GM23338 (cell line): ENCODE data around the gene CEP350. TPM values are rescaled to one million over a fixed set of nuclear protein-coding genes. Genes with fewer than 3 reads are reported as not detected.
A peak's percentile ranks its signal among the peaks of the same experiment; 100 is the strongest.

Experiments used
- ATAC-seq: fragments of 200-7000 bp; cut with Tn5 transposase; 3 replicates; pipeline ENCODE4 v1.9.1; 2020
- DNase-seq: peaks from one replicate; pipeline ENCODE4 v3.0.0-alpha.2; 2015; ENCODE audit warnings: low spot score
- H2AFZ ChIP-seq: fragments of 200-600 bp; sonication (generic); 2 replicates; pipeline ENCODE4 v1.8.0; 2016; ENCODE audit warnings: antibody characterized with exemption, mild to moderate bottlenecking, moderate library complexity
- H3F3A ChIP-seq: fragments of 200-600 bp; sonication (generic); replicated peaks from 2 replicates; pipeline ENCODE4 v1.8.0; 2017; ENCODE audit warnings: antibody characterized with exemption, mixed run types, low read depth
- H3K27ac ChIP-seq: fragments of 200-600 bp; sonication (generic); 2 replicates; pipeline ENCODE4 v1.6.1; 2016; ENCODE audit warnings: low read depth
- H3K27me3 ChIP-seq: fragments of 200-600 bp; sonication (generic); 2 replicates; pipeline ENCODE4 v1.8.0; 2016; ENCODE audit warnings: mild to moderate bottlenecking, mixed run types, moderate library complexity; ENCODE audit not compliant: insufficient read depth
- H3K36me3 ChIP-seq: fragments of 200-600 bp; sonication (generic); 2 replicates; pipeline ENCODE4 v1.8.0; 2016; ENCODE audit warnings: mild to moderate bottlenecking; ENCODE audit not compliant: insufficient read depth
- H3K4me1 ChIP-seq: fragments of 200-600 bp; sonication (generic); 2 replicates; pipeline ENCODE4 v1.8.0; 2016; ENCODE audit warnings: mild to moderate bottlenecking, moderate library complexity; ENCODE audit not compliant: insufficient read depth
- H3K4me2 ChIP-seq: fragments of 200-600 bp; sonication (generic); 2 replicates; pipeline ENCODE4 v1.7.1; 2017; ENCODE audit warnings: mixed run types
- H3K4me3 ChIP-seq: fragments of 200-600 bp; sonication (generic); 2 replicates; pipeline ENCODE4 v1.6.1; 2016; ENCODE audit warnings: mixed run types
- H3K79me2 ChIP-seq: fragments of 200-600 bp; sonication (generic); replicated peaks from 2 replicates; pipeline ENCODE4 v1.8.0; 2017; ENCODE audit warnings: mild to moderate bottlenecking; ENCODE audit not compliant: insufficient read depth
- H3K9me2 ChIP-seq: fragments of 200-600 bp; sonication (generic); 2 replicates; pipeline ENCODE4 v1.8.0; 2017; ENCODE audit not compliant: insufficient read depth
- H4K20me1 ChIP-seq: fragments of 200-600 bp; sonication (generic); replicated peaks from 2 replicates; pipeline ENCODE4 v1.8.0; 2017; ENCODE audit warnings: mild to moderate bottlenecking; ENCODE audit not compliant: insufficient read depth
- H3K27ac Mint-ChIP-seq: 2 replicates; pipeline ENCODE4 v1.8.0; 2020; ENCODE audit warnings: inconsistent platforms, mild to moderate bottlenecking, moderate library complexity, mixed read lengths
- H3K27me3 Mint-ChIP-seq: 3 replicates; pipeline ENCODE4 v1.8.0; 2022; ENCODE audit warnings: low read depth, mild to moderate bottlenecking, moderate library complexity, mixed read lengths, inconsistent platforms; ENCODE audit not compliant: insufficient read depth, poor library complexity
- H3K36me3 Mint-ChIP-seq: 3 replicates; pipeline ENCODE4 v1.8.0; 2021; ENCODE audit warnings: low read depth, mild to moderate bottlenecking, inconsistent platforms, moderate library complexity, mixed read lengths
- H3K4me1 Mint-ChIP-seq: 3 replicates; pipeline ENCODE4 v1.8.0; 2020; ENCODE audit warnings: mild to moderate bottlenecking, inconsistent platforms, mixed read lengths
- H3K4me3 Mint-ChIP-seq: 3 replicates; pipeline ENCODE4 v1.8.0; 2021; ENCODE audit warnings: moderate library complexity, mild to moderate bottlenecking, inconsistent platforms, mixed read lengths
- H3K9me3 Mint-ChIP-seq: 3 replicates; pipeline ENCODE4 v1.8.0; 2020; ENCODE audit warnings: moderate library complexity, mild to moderate bottlenecking, inconsistent platforms, mixed read lengths
- CREB1 ChIP-seq: fragments of 250-450 bp; sonication (Bioruptor Pico); IDR thresholded peaks from 2 replicates; pipeline ENCODE4 v1.5.0; 2020; ENCODE audit warnings: low read depth, mild to moderate bottlenecking, moderate library complexity
- EZH2 ChIP-seq: fragments of 200-600 bp; sonication (generic); IDR thresholded peaks from one replicate; pipeline ENCODE4 v1.8.0; 2017; ENCODE audit warnings: antibody characterized with exemption, mild to moderate bottlenecking, low read depth; ENCODE audit not compliant: unreplicated experiment
- EZH2phosphoT487 ChIP-seq: fragments of 200-600 bp; sonication (generic); IDR thresholded peaks from one replicate; pipeline ENCODE4 v1.8.1; 2018; ENCODE audit warnings: antibody characterized with exemption; ENCODE audit not compliant: unreplicated experiment
- JUNB ChIP-seq: IDR thresholded peaks from one replicate; pipeline ENCODE4 v1.6.1; 2016; ENCODE audit warnings: antibody characterized with exemption; ENCODE audit not compliant: unreplicated experiment
- NANOG ChIP-seq: IDR thresholded peaks from 2 replicates; pipeline ENCODE4 v1.6.1; 2016; ENCODE audit warnings: antibody characterized with exemption, borderline replicate concordance
- POLR2AphosphoS5 ChIP-seq: IDR thresholded peaks from 2 replicates; pipeline ENCODE4 v1.6.1; 2016; ENCODE audit warnings: antibody characterized with exemption, low read depth
- STAT1 ChIP-seq: IDR thresholded peaks from one replicate; pipeline ENCODE4 v1.6.1; 2016; ENCODE audit warnings: antibody characterized with exemption; ENCODE audit not compliant: unreplicated experiment
- ZNF114 ChIP-seq: fragments of 250-450 bp; sonication (Bioruptor Pico); IDR thresholded peaks from 2 replicates; pipeline ENCODE4 v1.5.0; 2020; ENCODE audit warnings: mild to moderate bottlenecking, moderate library complexity
- ZNF331 ChIP-seq: fragments of 250-450 bp; sonication (Bioruptor Pico); IDR thresholded peaks from 2 replicates; pipeline ENCODE4 v1.5.0; 2020; ENCODE audit warnings: low read depth, mild to moderate bottlenecking, moderate library complexity
- ZNF462 ChIP-seq: fragments of 250-450 bp; sonication (Bioruptor Pico); IDR thresholded peaks from 2 replicates; pipeline ENCODE4 v1.5.0; 2020; ENCODE audit warnings: mild to moderate bottlenecking, moderate library complexity
- polyA plus RNA-seq: library from polyadenylated mRNA; unstranded; fragments of >200 nt; fragmentation: Nextera tagmentation; extraction: Ambion mirVana; gene quantifications from 2 replicates; pipeline ENCODE4 v1.2.1, GENCODE V29; 2016
- total RNA-seq: library from RNA; depleted of rRNA; stranded (reverse); fragments of >200 nt; shearing (Covaris generic); gene quantifications from 2 replicates; pipeline ENCODE4 v1.2.3, GENCODE V29; 2014
- TF ChIP-seq, protein P1 (sequence below): IDR thresholded peaks from 2 replicates; pipeline ENCODE4 v1.6.1; 2016; ENCODE audit warnings: antibody characterized with exemption
- TF ChIP-seq, protein P2 (sequence below), 2 experiments: fragments of 200-600 bp in 1 of 2; sonication (generic) in 1 of 2; conservative IDR thresholded peaks; 2 replicates each; pipeline versions ENCODE4 v1.5.1 to v1.6.1; 2016 to 2017; ENCODE audit warnings: antibody characterized with exemption in 2 of 2, low read depth in 2 of 2, mild to moderate bottlenecking in 2 of 2, moderate library complexity in 1 of 2
- TF ChIP-seq, protein P3 (sequence below): IDR thresholded peaks from one replicate; pipeline ENCODE4 v1.6.1; 2018; ENCODE audit warnings: antibody characterized with exemption; ENCODE audit not compliant: unreplicated experiment

Gene CEP350
- total and polyA plus RNA-seq, 2 experiments from 2014 or later: 23.4 to 36.8 TPM

- Histone ChIP-seq H3K9me2 (no peaks in the 10 kb centered on the region), H3K4me2 (no peak overlapping the region), H3K27me3 (no peaks in the 10 kb centered on the region), H3K79me2 (no peaks in the 10 kb centered on the region), H2AFZ (0 out of 2 replicates have a peak overlapping the region, but pooled peaks have one; percentile 63), H3F3A (no peaks in the 10 kb centered on the region), H3K4me3 (no peak overlapping the region), H3K27ac (no peak overlapping the region), H4K20me1 (no peaks in the 10 kb centered on the region), H3K36me3 (no peaks in the 10 kb centered on the region; the same call in 1 of the 2 replicates), H3K4me1 (no peaks in the 10 kb centered on the region)
- Mint-ChIP-seq H3K4me3 (no peak overlapping the region), H3K9me3 (no peaks in the 10 kb centered on the region), H3K27ac (no peak overlapping the region), H3K4me1 (no peaks in the 10 kb centered on the region), H3K27me3 (no peaks in the 10 kb centered on the region), H3K36me3 (no peaks in the 10 kb centered on the region)
- no peak for ATAC-seq
- TF ChIP-seq, protein P1, sequence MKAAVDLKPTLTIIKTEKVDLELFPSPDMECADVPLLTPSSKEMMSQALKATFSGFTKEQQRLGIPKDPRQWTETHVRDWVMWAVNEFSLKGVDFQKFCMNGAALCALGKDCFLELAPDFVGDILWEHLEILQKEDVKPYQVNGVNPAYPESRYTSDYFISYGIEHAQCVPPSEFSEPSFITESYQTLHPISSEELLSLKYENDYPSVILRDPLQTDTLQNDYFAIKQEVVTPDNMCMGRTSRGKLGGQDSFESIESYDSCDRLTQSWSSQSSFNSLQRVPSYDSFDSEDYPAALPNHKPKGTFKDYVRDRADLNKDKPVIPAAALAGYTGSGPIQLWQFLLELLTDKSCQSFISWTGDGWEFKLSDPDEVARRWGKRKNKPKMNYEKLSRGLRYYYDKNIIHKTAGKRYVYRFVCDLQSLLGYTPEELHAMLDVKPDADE: no peak
- TF ChIP-seq, protein P2, sequence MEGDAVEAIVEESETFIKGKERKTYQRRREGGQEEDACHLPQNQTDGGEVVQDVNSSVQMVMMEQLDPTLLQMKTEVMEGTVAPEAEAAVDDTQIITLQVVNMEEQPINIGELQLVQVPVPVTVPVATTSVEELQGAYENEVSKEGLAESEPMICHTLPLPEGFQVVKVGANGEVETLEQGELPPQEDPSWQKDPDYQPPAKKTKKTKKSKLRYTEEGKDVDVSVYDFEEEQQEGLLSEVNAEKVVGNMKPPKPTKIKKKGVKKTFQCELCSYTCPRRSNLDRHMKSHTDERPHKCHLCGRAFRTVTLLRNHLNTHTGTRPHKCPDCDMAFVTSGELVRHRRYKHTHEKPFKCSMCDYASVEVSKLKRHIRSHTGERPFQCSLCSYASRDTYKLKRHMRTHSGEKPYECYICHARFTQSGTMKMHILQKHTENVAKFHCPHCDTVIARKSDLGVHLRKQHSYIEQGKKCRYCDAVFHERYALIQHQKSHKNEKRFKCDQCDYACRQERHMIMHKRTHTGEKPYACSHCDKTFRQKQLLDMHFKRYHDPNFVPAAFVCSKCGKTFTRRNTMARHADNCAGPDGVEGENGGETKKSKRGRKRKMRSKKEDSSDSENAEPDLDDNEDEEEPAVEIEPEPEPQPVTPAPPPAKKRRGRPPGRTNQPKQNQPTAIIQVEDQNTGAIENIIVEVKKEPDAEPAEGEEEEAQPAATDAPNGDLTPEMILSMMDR (conservative IDR thresholded peaks at IDR 0.05; ENCODE audit: low read depth in 2 of 2): no peak
- TF ChIP-seq POLR2AphosphoS5 (no peak), CREB1 (CRISPR knock-in tag) (no peak), EZH2 (no peak), ZNF462 (CRISPR knock-in tag) (no peak), EZH2phosphoT487 (no peak), NANOG (no peak), JUNB (no peak), ZNF114 (CRISPR knock-in tag) (no peak), STAT1 (no peak), ZNF331 (CRISPR knock-in tag) (no peak)
- TF ChIP-seq, protein P3, sequence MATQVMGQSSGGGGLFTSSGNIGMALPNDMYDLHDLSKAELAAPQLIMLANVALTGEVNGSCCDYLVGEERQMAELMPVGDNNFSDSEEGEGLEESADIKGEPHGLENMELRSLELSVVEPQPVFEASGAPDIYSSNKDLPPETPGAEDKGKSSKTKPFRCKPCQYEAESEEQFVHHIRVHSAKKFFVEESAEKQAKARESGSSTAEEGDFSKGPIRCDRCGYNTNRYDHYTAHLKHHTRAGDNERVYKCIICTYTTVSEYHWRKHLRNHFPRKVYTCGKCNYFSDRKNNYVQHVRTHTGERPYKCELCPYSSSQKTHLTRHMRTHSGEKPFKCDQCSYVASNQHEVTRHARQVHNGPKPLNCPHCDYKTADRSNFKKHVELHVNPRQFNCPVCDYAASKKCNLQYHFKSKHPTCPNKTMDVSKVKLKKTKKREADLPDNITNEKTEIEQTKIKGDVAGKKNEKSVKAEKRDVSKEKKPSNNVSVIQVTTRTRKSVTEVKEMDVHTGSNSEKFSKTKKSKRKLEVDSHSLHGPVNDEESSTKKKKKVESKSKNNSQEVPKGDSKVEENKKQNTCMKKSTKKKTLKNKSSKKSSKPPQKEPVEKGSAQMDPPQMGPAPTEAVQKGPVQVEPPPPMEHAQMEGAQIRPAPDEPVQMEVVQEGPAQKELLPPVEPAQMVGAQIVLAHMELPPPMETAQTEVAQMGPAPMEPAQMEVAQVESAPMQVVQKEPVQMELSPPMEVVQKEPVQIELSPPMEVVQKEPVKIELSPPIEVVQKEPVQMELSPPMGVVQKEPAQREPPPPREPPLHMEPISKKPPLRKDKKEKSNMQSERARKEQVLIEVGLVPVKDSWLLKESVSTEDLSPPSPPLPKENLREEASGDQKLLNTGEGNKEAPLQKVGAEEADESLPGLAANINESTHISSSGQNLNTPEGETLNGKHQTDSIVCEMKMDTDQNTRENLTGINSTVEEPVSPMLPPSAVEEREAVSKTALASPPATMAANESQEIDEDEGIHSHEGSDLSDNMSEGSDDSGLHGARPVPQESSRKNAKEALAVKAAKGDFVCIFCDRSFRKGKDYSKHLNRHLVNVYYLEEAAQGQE: no peak
- DNase-seq: no peak
Measured at GRCh38 chr1:179941454-179941853, 13.2 kb upstream of the CEP350 start.
